GM18499 (cell line): ENCODE data around the gene SRPK3.

Source experiments
- ATAC-seq: cut with Tn5 transposase; IDR thresholded peaks from one replicate; pipeline ENCODE4 v1.9.1; 2021; ENCODE audit warnings: moderate number of reproducible peaks; ENCODE audit not compliant: insufficient read depth, unreplicated experiment

Gene SRPK3

GRCh38 chrX:153782313-153782712 is 1.5 kb downstream of the SRPK3 start:
- no peak for ATAC-seq

- no peak for ATAC-seq
These were observed 2.0 kb downstream of the SRPK3 start for GRCh38 chrX:153782871-153783270.

- ATAC-seq: no peak
These were observed 2.7 kb downstream of the SRPK3 start for GRCh38 chrX:153783378-153784013.

- ATAC-seq: no peak
These were observed 3.6 kb downstream of the SRPK3 start for GRCh38 chrX:153784325-153784967.

GRCh38 chrX:153786669-153787068 is 5.8 kb downstream of the SRPK3 start:
- no peak for ATAC-seq

GRCh38 chrX:153789654-153790053 is 8.8 kb downstream of the SRPK3 start:
- ATAC-seq: no peak

- no peak for ATAC-seq
These were observed 10.4 kb downstream of the SRPK3 start for GRCh38 chrX:153791104-153791852.

- ATAC-seq: no peak
These were observed 11.5 kb downstream of the SRPK3 start for GRCh38 chrX:153792368-153792767.

- no peak for ATAC-seq
These were observed 12.4 kb downstream of the SRPK3 start for GRCh38 chrX:153793291-153793690.

GRCh38 chrX:153794018-153794896 is 13.4 kb downstream of the SRPK3 start, which contains the start of the genes IDH3G and SSR4:
Gene IDH3G (minus strand): TSS chrX:153794375. CDS start chrX:153794326, 49 bp downstream.
Gene SSR4 (plus strand): TSS chrX:153794668. CDS start chrX:153794688, 20 bp downstream.
- peak; percentile 67 for ATAC-seq

GRCh38 chrX:153794897-153795816 is 14.3 kb downstream of the SRPK3 start:
- no peak for ATAC-seq

- no peak for ATAC-seq
These were observed 16.7 kb downstream of the SRPK3 start for GRCh38 chrX:153797415-153798015.

- no peak for ATAC-seq
These were observed 18.5 kb downstream of the SRPK3 start for GRCh38 chrX:153799326-153799725.

GRCh38 chrX:153800177-153800722 is 19.4 kb downstream of the SRPK3 start:
- no peak for ATAC-seq

GRCh38 chrX:153800746-153801145 is 19.9 kb downstream of the SRPK3 start:
- ATAC-seq: no peak

- no peak for ATAC-seq
These were observed 20.8 kb downstream of the SRPK3 start for GRCh38 chrX:153801669-153802068.

- ATAC-seq: no peak
These were observed 21.7 kb downstream of the SRPK3 start for GRCh38 chrX:153802513-153803045.
